Brain microvascular endothelial cell (primary cell): ENCODE measurements around the gene ARHGEF7.

Source experiments
- DNase-seq: peaks from one replicate; pipeline ENCODE4 v3.0.0-alpha.2; 2020
- H3K27ac ChIP-seq: fragments of 250-450 bp; sonication (Bioruptor Pico); 2 replicates; pipeline ENCODE4 v1.5.1; 2020; ENCODE audit warnings: mild to moderate bottlenecking, moderate library complexity
- H3K27me3 ChIP-seq: fragments of 250-450 bp; sonication (Bioruptor Pico); replicated peaks from 2 replicates; pipeline ENCODE4 v1.5.1; 2020; ENCODE audit warnings: mild to moderate bottlenecking
- H3K36me3 ChIP-seq: fragments of 250-450 bp; sonication (Bioruptor Pico); replicated peaks from 2 replicates; pipeline ENCODE4 v1.5.1; 2020; ENCODE audit warnings: mild to moderate bottlenecking
- H3K4me3 ChIP-seq: 2 replicates; pipeline ENCODE4 v1.5.1; 2011; ENCODE audit warnings: low read depth, mild to moderate bottlenecking, control low read depth, low read length, moderate library complexity
- CTCF ChIP-seq: IDR thresholded peaks from 2 replicates; pipeline ENCODE4 v1.5.1; 2011; ENCODE audit warnings: low read depth, mild to moderate bottlenecking, moderate library complexity, low read length, control low read depth, inconsistent platforms; ENCODE audit errors: missing control alignments
- in situ Hi-C: cut with HindIII; loops from 2 replicates; pipeline ENCODE4 v1.10.0; 2017; ENCODE audit warnings: low sequenced_read_pairs, low pct_ligation_motif_present

Gene ARHGEF7

GRCh38 chr13:111241006-111241755, 126.1 kb downstream of the ARHGEF7 start:
- H3K4me3 ChIP-seq: no peak overlapping the region
- in situ Hi-C loops: no loop called here
- peak overlapping the region; percentile 19 for H3K27ac ChIP-seq
- no peak for DNase-seq
- peaks cover 19% of the 10 kb centered on the region for H3K36me3 ChIP-seq
- H3K27me3 ChIP-seq: no peaks in the 10 kb centered on the region
- no peak for TF ChIP-seq CTCF

- Histone ChIP-seq H3K27ac (peak overlapping the region; percentile 19), H3K4me3 (no peak overlapping the region), H3K27me3 (no peaks in the 10 kb centered on the region), H3K36me3 (peaks cover 22% of the 10 kb centered on the region)
- TF ChIP-seq CTCF: no peak
- peak; percentile 40 for DNase-seq
- in situ Hi-C loops: no loop called here
These were observed 126.8 kb downstream of the ARHGEF7 start for GRCh38 chr13:111241862-111242261.

- Histone ChIP-seq H3K27me3 (no peaks in the 10 kb centered on the region), H3K27ac (no peak overlapping the region), H3K4me3 (no peak overlapping the region), H3K36me3 (peaks cover 26% of the 10 kb centered on the region)
- no peak for TF ChIP-seq CTCF
- in situ Hi-C loops: no loop called here
- DNase-seq: no peak
These were observed 127.5 kb downstream of the ARHGEF7 start for GRCh38 chr13:111242585-111242984.

GRCh38 chr13:111243981-111244380, 128.9 kb downstream of the ARHGEF7 start:
- in situ Hi-C loops: no loop called here
- no peak overlapping the region for H3K27ac ChIP-seq
- H3K36me3 ChIP-seq: peaks cover 31% of the 10 kb centered on the region
- TF ChIP-seq CTCF: no peak
- no peak overlapping the region for H3K4me3 ChIP-seq
- H3K27me3 ChIP-seq: no peaks in the 10 kb centered on the region
- DNase-seq: no peak

GRCh38 chr13:111245576-111246384, 130.7 kb downstream of the ARHGEF7 start:
- peaks cover 33% of the 10 kb centered on the region for H3K36me3 ChIP-seq
- no peak for TF ChIP-seq CTCF

More at GRCh38 chr13:111245576-111246384, 130.7 kb downstream of the ARHGEF7 start:
- Histone ChIP-seq H3K4me3 (no peak overlapping the region), H3K27ac (no peak overlapping the region), H3K27me3 (no peaks in the 10 kb centered on the region)
- in situ Hi-C loops: no loop called here
- DNase-seq: no peak
